Hepatic stellate cell (primary cell): Measurements from ENCODE around the gene UCP2.
"Not testable (repeated sequence)": the region's sequence is repeated elsewhere in the genome, so short reads cannot be mapped to it uniquely, and the experiment has no call there.

Experiments
- DNase-seq: peaks from one replicate; pipeline ENCODE4 v3.0.0; 2011; ENCODE audit warnings: low spot score

UCP2 gene

DNA sequence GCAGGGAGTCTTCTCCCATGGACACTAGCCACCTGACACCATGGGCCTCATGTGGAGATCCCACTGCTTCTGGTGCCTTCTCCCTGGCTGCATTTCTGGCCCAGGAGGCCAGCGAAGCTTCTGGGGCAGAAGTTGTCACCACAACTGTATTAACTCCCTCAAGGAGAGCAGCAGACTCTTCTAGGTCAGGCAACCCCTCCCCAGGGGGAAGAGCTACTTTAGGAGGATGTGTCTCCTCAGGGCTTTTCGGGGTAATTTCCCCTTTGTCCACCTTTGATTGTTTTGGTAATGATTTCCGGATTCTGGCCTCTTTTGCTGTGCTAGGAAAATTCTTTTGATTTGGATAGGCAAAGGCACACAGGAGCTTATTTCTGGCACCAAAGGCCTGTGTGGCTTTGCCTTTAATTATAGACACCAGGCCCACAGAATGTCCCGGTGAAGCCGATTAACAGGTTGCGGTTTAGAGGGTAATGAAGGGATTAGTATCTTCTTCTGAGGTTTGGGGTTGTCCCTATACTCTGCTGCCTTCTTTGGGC lies 8.9 kb upstream of the UCP2 start:
- no peak for DNase-seq

DNA sequence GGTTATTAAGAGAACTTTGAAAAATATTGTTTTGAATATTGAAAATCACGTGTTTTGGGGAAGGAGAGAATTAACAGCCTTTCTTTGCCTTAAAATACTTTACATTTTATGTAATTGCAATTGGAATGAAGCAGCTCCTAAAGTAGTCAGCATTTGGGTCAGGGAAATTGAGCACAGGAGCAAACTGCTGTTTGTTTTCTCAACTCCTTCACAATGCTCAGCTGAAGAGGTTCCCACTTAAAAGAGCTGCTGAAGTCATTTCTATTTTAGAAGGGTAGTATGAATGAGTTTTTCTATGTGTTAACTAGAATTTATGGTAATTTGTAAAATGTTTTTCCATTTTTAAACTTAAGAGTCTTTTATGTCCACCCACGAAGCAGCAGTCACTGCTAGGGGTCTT lies 8.1 kb upstream of the UCP2 start:
- DNase-seq: no peak

DNA sequence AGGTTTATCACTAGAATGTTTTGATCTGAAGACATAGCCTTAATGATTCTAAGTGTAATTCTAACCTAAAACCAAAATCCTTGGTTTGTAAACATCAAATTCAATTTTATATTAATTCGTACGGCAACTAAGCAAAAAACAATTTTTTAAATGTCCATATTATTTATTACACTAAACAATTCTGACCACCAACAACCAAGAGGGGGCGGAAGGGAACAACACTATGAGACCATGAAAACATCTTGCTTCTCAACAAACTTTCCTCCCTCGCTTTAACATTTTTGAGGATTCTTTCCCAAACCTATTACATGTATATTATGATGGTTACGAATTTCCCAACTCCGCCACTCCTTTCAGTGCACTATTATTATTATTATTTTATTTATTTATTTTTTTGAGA lies 6.5 kb upstream of the UCP2 start:
- no peak for DNase-seq

DNA sequence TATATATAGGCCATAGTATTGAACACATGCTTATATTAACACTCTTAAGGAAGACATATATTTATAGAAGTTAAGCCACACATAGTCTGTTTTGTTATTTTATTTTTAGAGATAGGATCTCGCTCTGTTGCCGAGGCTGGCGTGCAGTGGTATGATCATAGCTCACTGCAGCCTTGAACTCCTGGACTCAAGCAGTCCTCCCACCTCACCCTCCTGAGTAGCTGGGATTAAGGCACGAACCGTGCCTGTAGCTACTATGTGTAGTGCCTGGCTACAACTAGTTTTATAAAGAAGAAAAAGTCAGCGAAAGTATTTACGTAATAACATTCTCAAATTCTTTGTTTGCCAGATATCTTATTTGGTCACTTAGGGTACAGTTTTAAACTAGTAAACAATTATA lies 5.6 kb upstream of the UCP2 start:
- DNase-seq: no peak

DNA sequence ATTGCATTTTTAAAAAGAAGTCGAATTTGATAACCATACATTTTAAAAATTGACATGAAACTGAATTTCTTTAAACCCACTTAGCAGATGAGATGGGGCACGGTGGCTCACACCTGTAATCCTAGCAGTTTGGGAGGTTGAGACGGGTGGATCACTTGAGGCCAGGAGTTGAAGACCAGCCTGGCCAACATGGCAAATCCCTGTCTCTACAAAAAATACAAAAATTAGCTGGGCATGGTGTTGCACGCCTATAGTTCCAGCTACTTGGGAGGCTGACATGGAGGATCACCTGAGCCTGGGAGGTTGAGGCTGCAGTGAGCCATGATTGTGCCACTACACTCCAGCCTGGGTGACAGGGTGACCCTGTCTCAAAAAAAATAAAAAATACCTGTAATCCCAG lies 3.0 kb upstream of the UCP2 start:
- not testable (repeated sequence) for DNase-seq

DNA sequence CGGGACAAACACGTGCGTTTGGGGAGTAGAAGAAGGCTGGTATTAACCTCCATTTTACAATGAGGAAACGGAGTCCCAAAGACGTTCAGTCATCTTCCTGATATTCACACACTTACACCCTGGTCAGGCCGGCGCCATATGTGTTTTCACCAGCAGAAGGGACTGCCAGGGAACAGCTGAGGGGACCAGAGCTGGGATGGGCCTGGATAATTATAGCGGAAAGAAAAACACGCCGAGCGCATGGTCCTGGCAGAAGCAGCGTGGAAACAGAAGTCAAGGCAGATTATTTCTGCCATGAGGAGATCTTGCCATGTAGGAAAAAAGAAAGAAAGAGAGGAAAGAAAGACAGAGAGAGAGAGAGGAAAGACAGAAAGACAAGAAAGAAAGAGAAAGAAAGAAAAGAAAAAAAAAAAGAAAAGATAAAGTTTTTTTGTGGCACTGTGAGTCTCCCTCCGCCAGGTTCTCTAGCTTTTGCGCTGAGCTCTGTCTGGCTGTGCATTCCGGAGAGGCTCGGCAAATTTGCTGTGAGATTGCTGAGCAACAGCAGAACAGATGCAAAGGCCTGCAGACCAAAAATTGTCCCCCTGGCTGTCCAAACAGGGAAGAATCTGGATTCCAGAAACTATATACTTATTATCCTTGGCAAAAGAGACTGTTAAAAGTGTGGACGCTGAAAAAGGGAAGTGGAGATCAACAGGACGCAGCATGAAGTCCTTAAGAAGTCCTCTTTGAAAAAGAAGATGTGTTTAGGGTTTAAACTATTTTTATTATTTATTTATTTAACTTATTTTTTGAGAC lies 1.3 kb upstream of the UCP2 start:
- DNase-seq: no peak

DNA sequence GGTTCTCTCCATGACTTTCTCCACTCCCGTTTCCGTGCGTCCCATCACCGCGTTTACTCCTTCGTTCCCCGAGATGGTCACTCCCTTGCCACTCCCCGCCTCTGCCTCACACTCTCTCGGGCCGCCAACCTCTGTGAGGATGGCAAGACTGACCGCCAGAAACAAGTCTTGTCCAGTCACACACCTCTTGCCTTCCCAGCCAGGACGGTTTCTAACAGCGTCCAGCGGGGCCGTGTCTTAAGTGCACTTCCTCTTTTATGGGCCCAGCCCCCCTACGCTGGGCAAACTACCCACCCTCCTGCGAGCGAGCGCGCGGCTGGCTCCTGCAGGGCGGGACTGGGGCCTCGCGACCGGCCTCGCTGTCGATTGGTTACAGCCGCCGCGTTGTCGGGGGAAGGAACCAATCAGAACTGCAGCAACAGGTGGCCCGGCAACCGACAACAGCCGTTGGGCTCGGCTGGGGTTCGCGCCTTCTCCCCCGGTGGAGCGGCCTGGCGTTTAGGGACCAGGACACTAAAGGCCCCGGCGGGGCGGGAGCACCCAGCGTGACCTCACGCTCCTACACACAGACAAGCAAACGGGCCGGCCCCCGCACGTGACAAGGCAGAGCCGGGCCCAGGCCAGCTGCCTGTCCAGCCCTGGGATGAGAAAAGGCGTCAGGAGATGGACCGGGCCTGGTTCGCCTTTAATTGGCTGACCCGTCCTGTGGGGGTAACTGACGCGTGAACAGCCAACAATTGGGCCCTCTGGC lies 522 bp upstream of the UCP2 start:
- DNase-seq: peak; percentile 99

DNA sequence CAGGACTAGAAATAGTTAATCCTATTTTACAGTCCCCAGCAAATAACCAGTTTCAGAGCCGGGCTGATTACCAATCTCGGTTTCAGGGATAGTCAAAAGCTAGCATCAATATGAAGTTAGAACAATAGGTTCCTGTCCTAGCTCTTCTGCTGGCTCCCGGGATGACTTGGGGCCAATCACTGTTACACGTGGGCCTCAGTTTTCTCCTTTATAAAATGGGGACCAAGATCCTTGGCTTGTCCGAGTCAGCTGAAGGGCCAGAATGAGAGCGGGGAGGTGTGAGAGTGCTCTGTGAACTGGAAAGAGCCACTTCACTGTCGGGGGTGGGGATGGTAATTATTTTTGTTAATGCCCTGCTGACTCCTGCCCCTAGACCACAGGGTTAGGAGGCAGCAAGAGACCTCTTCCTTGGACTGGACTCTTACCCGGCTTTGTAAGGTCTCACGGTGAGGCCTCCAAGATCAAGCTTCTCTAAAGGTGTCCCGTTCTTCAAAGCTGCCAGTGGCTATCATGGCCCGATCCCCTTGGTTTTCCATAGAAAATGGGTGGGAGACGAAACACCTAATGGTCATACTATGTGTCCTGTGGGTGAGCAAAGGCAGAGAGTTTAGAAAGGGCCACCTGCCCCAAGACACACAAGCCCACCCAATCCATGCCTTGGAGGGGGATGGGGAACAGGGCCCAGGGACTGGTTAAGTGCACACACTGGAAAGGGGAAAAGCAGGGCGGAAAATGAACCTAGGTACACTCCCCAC lies 1.4 kb downstream of the UCP2 start:
- DNase-seq: no peak

DNA sequence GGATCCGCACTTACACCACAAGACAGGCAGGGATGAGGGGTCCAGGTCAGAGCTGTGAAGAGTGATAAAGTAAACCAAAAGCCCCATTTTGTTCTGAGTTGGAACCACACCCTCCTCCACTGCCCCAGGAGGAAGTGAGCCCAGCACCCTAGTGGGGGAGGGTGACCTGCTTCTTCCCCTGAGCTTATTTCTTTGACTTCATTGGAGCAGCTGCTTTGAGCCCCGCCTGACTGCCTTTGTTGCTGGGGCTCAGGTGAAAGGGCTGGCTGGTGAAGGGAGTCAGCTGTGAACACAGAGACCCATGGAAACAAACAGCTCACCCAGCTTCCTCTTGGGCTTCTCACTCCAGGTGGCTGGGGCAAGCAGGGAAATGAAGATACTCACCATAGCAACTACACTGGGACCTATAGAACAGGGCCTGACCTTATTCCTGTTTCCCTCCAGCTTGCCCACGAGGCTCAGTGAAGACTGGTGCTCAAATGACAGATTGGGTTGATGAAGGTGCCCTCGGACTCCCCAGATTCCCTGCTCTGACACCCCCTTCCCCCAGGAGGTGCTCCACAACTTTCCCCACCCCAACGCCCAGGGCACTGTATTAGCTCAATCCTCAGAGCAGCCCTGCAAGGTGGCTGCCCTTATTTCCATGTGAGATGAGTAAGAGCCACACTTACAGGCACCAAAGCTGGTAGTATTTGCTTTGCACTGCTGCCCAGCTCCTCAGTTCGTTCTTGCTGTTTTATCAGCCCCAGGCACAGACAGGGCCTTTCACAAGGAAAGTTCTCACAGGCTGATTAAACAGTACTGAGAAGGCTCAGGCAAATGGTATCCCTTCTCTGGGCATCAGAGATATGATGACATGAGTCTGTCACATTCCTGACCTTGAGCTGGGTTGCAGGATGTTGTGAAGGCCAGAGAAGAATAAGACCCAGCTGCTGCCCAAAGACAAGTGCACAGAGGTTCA lies 2.4 kb downstream of the UCP2 start:
- peak; percentile 35 for DNase-seq

DNA sequence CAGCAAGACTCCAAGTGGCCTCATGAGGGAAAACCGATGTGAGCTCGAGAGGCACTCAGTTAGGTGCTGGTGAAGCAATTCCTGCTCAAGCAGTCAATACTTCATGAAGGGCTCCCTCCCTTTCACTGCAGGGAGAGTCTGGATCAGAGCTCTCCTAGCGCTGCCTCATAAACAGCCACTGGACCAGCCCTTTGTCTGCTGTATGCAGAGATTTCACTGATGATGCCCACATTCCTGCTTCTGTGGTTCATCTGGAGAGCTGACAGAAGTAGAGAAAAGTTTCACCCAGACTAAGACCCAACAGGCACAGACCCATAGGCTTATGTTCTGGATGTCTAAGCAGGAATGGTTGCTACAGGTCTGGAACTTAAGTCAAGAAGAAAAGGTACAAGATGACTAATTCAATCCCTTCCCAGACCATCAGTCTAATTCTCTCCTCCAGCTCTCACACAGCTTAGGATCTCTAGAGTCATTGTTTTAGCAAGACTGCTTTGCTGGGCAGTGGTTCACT lies 4.0 kb downstream of the UCP2 start:
- no peak for DNase-seq

DNA sequence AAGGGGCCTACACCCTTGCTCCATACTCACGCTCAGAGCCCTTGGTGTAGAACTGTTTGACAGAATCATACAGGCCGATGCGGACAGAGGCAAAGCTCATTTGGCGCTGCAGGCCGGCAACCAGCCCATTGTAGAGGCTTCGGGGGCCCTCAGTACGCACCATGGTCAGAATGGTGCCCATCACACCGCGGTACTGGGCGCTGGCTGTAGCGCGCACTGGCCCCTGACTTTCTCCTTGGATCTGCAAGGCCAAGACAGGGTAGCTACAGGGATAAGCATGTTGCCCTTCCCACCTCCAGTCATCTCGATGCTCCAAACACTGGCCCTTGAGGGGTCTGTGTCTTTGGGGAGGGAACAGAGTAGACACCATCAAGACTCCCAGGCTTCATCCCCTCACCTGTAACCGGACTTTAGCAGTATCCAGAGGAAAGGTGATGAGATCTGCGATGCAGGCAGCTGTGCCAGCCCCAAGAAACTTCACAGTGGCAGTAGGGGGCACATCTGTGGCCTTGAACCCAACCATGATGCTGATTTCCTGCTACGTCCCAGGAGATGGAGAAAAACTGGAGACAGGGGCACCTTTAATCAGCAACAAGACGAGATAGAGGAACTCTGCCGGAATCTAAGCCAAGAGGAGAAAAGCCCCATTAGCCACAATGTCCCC lies 4.7 kb downstream of the UCP2 start:
- no peak for DNase-seq

DNA sequence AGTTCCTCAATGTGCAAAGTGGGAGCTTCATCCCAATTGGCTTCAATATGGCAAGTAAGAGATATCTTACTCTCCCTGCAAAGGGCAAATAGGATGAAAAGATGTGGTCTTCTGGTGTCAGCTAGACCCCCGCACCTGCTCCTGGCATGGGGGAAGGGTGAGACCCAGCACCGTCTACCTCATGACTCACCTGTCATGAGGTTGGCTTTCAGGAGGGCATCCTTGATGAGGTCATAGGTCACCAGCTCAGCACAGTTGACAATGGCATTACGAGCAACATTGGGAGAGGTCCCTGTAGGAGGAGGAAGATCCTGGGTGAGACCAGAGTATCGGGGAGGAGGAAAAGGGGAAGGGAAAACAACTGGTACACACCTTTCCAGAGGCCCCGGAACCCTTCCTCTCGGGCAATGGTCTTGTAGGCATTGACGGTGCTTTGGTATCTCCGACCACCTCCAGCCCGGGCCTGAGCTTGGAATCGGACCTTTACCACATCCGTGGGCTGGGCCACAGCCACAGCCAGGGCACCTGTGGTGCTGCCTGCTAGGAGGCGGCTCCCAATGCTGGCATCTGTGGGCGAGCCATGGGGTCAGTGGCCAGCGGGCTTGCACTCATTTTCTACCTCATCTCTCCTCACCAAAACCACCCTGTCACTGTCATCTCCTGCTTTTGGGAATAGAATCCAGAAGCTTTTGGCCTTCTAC lies 6.0 kb downstream of the UCP2 start:
- DNase-seq: no peak

DNA sequence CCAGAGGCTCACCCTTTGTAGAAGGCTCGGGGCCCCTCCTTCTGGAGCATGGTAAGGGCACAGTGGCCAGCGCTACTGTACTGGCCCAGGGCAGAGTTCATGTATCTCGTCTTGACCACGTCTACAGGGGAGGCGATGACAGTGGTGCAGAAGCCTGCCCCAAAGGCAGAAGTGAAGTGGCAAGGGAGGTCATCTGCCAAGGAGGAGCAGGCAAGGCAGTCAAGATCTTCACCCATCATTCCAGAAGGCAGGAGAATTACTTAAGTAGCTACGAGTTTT lies 7.2 kb downstream of the UCP2 start:
- no peak for DNase-seq

DNA sequence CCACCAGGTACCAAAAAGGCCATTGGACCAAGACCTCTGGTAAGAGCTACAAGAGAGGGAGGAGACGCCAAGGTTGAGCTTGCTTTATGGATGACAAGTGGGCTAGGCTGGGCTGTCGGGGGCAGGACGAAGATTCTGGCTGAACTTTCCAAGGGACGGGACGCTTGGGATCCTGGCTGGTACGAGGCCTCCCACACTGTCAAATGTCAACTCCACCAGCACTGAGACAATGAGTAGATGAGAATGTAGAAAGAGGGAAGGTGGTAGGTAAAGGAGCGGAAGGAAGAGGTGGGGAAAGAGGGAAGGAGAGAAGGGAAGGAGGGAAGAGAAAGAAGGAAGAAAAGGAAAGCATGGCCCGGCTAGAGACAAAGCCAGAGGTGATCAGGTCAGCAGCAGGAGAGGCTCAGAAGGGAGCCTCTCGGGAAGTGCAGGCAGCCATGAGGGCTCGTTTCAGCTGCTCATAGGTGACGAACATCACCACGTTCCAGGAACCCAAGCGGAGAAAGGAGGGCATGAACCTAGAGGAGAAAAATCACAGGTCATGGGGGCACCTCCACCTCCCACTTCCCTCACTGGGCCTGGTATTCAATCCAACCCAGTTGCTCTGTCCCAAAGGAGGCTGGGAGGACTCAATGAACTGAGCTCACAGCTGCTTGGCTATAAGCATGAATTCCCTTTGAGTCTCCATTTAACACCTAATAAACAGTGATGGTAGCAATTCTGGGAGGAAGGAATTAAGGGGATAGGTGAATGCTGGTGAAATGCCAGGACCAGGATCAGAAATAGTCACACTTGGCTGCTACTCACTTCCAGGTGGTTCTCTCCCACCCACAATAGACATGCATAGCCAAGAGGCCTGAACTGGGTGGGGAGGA lies 7.8 kb downstream of the UCP2 start:
- no peak for DNase-seq

DNA sequence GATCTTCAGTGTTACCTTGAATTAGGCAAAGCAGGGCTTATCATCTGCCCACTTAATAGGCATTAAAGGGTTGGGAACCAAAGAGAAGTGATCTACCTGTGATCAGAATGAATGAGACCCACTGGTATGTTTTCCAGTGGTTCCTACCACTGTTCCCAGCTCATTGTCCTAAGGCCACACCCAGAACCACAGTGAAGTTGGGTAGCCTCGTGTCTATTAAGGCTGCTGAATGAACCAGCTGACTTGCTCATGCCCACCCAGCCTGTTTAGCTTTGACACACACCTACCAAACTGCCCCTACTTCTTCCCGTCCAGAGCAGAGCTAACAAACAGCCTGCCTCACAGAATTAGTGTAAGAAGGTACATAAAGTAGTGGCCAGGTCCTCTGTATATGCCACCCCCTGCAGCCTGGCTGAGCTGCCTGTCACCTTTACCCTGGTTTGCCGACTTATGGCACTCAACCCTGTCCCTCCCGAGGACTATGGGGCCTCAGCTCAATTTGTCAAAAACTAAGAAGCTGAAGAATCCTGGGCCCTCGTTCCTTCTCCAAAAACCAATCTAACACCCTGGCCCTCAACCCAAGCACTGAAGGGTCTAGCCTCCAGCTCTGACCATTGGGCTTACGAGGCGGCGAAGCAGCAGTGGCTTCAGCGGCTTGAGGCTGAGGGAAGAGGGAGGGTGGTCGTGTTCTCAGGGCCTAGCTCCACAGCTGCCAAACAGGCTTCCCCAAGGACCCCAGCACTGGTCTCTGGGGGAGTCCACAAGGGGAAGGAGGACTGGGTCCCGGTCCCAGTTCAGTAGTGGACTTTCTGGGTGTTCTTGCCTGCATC lies 9.8 kb downstream of the UCP2 start:
- no peak for DNase-seq

DNA sequence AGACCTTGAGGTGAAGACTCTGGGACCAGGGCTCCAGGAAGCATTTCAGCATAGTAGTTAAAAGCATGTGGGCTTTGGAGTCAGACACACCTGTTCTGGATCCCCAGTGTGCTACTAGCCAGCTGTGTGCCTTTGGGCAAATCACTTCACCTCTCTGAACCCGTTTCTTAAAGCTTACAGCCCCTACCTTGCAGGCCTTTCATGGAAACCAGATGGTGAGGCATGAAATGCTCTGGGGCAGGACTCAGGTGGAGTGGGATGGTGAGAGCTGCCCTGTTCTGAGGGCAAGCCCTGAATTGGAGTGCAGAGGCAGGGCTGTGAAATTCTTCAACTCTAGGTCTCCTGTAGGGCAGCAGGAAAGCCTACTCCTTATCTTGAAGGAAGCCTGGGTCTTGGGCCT lies 10.5 kb downstream of the UCP2 start:
- no peak for DNase-seq

DNA sequence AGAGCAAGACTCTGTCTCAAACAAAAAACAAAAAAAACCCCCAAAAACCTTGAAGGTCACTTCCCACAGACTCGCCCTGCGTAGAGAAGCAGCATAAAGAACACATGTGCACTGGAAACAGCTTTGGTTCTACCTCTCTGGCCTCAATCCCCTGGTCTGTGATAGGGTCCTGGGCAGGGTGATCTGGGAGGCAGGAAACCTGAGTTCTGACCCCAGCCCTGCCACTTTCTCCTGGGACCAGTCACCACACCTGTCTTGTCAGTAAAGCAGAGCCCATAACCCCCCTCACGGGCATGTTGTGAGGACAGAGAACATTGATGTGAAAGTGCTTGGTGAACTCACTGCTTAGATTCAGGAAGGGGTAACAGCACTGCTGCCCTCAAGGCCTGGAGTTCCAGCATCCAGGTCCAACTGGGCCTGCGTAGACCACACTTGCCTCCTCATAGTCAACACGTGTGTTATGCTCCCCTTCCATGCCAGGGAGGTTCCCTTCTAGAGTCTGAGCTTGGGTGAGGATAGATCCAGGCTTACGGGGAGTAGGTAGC lies 11.4 kb downstream of the UCP2 start:
- DNase-seq: no peak
